ENCODE results near the gene ERH. TPM values are rescaled to one million over a fixed set of nuclear protein-coding genes. Genes with fewer than 3 reads are reported as not detected.
A peak's percentile ranks its signal among the peaks of the same experiment; 100 is the strongest.

ERH gene
- total RNA-seq, 1 donor from 2014 or later: 337 TPM

DNA sequence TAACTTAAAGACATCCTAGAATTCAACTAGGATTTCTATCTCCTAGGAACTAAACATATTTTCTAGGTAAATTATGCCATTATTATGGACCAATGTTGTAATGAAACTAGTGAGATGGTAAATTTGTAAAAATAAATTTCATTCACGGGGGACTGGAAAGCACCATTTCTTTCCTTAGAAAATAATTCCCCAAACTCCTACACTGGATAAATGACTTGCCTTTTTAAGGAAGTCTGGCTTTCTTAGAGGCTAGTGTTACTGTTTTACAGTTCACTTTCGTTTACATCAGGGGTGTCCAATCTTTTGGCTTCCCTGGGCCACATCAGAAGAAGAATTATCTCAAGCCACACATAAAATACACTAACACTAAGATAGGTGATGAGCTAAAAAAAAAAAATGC lies 3.7 kb upstream of the ERH start:
- no peak overlapping the region for H2AFZ ChIP-seq (replicated peaks)
- H3K9me3 ChIP-seq (ENCODE audit: low read depth): no peaks in the 10 kb centered on the region
- H3F3A ChIP-seq (ENCODE audit: low read depth): no peaks in the 10 kb centered on the region
- peaks cover 29% of the 10 kb centered on the region for H3K4me1 ChIP-seq
- no peak for DNase-seq (ENCODE audit: low spot score)
- H3K27ac ChIP-seq: no peak overlapping the region
- peaks cover 44% of the 10 kb centered on the region for H4K20me1 ChIP-seq (ENCODE audit: low read depth)
- Mint-ChIP-seq H3K27ac (no peak overlapping the region), H3K36me3 (peaks cover 7% of the 10 kb centered on the region), H3K4me1 (peaks cover 29% of the 10 kb centered on the region), H3K9me3 (peaks cover 3% of the 10 kb centered on the region), H3K4me3 (no peak overlapping the region), H3K27me3 (ENCODE audit: insufficient read depth, low read depth) (no peaks in the 10 kb centered on the region)
- no peaks in the 10 kb centered on the region for H3K27me3 ChIP-seq
- peak overlapping the region; percentile 84 for H3K4me2 ChIP-seq
- peaks cover 91% of the 10 kb centered on the region for H3K79me2 ChIP-seq (ENCODE audit: low read depth)
- TF ChIP-seq EZH2 (IDR thresholded peaks at IDR 0.05) (no peak), EZH2phosphoT487 (IDR thresholded peaks at IDR 0.05) (no peak), CTCF (IDR thresholded peaks at IDR 0.05) (no peak)
- H3K4me3 ChIP-seq: peak overlapping the region; percentile 93
- H3K9ac ChIP-seq: no peak overlapping the region
- H3K36me3 ChIP-seq: peaks cover under 1% of the 10 kb centered on the region

DNA sequence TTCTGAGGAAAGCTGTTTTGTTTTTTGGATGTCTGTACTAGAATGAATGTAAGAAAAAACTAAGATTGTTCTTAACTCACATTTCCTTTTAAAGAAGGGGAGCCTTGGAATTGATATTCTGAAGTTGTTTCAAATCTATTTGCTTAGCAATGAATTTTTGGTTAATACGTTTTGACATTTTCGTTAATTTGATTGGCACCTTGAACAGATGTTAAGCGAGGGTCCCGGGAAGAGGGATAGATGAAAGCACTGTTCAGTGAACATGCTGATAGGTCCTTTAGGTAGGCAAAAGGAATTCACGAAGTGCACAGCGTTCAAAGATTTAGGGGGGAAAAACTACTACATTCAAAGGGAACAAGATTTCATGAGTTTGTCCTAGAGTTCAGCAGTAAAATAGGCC lies 2.1 kb upstream of the ERH start:
- Histone ChIP-seq H3K9ac (peak overlapping the region; percentile 9), H3K9me3 (ENCODE audit: low read depth) (no peaks in the 10 kb centered on the region), H3K36me3 (peaks cover 12% of the 10 kb centered on the region), H3F3A (ENCODE audit: low read depth) (peaks cover 9% of the 10 kb centered on the region), H2AFZ (replicated peaks) (no peak overlapping the region), H3K27me3 (no peaks in the 10 kb centered on the region), H3K4me1 (peaks cover 35% of the 10 kb centered on the region), H3K79me2 (ENCODE audit: low read depth) (peaks cover 96% of the 10 kb centered on the region), H3K4me2 (peak overlapping the region; percentile 84), H4K20me1 (ENCODE audit: low read depth) (peaks cover 59% of the 10 kb centered on the region), H3K27ac (no peak overlapping the region), H3K4me3 (peak overlapping the region; percentile 93)
- DNase-seq (ENCODE audit: low spot score): no peak
- H3K27ac Mint-ChIP-seq: no peak overlapping the region
- peaks cover 36% of the 10 kb centered on the region for H3K4me1 Mint-ChIP-seq
- no peaks in the 10 kb centered on the region for H3K27me3 Mint-ChIP-seq (ENCODE audit: insufficient read depth, low read depth)
- peaks cover 3% of the 10 kb centered on the region for H3K9me3 Mint-ChIP-seq
- H3K4me3 Mint-ChIP-seq: peak overlapping the region; percentile 94
- H3K36me3 Mint-ChIP-seq: peaks cover 19% of the 10 kb centered on the region
- TF ChIP-seq CTCF (IDR thresholded peaks at IDR 0.05) (no peak), EZH2 (IDR thresholded peaks at IDR 0.05) (no peak), EZH2phosphoT487 (IDR thresholded peaks at IDR 0.05) (no peak)

- peak overlapping the region; percentile 94 for H3K4me3 Mint-ChIP-seq
- Histone ChIP-seq H3K9ac (peak overlapping the region; percentile 69), H3K79me2 (ENCODE audit: low read depth) (peaks cover 96% of the 10 kb centered on the region), H2AFZ (replicated peaks) (no peak overlapping the region), H3K9me3 (ENCODE audit: low read depth) (no peaks in the 10 kb centered on the region), H3K36me3 (peaks cover 13% of the 10 kb centered on the region), H3K27me3 (no peaks in the 10 kb centered on the region), H3K4me2 (peak overlapping the region; percentile 84), H3K4me3 (peak overlapping the region; percentile 93), H4K20me1 (ENCODE audit: low read depth) (peaks cover 59% of the 10 kb centered on the region), H3K27ac (no peak overlapping the region), H3F3A (ENCODE audit: low read depth) (peaks cover 9% of the 10 kb centered on the region), H3K4me1 (peaks cover 35% of the 10 kb centered on the region)
- peaks cover 22% of the 10 kb centered on the region for H3K36me3 Mint-ChIP-seq
- no peaks in the 10 kb centered on the region for H3K27me3 Mint-ChIP-seq (ENCODE audit: insufficient read depth, low read depth)
- no peak for DNase-seq (ENCODE audit: low spot score)
- TF ChIP-seq EZH2 (IDR thresholded peaks at IDR 0.05): no peak
- TF ChIP-seq CTCF (IDR thresholded peaks at IDR 0.05): no peak
- no peak for TF ChIP-seq EZH2phosphoT487 (IDR thresholded peaks at IDR 0.05)
- peaks cover 2% of the 10 kb centered on the region for H3K9me3 Mint-ChIP-seq
- H3K27ac Mint-ChIP-seq: no peak overlapping the region
- H3K4me1 Mint-ChIP-seq: peaks cover 36% of the 10 kb centered on the region
Measured at GRCh38 chr14:69399750-69400149, 1.7 kb upstream of the ERH start.
